HEK293 (cell line): Measurements from ENCODE around the gene ZNF710.

Source experiments
- CTCF ChIA-PET: fragments of 350-600 bp; formaldehyde crosslinking; extraction: SDS; loops from one replicate; lab custom pipeline; 2021; ENCODE audit warnings: antibody characterized with exemption; lab: Yijun Ruan, JAX
- POLR2A ChIA-PET: fragments of 300-600 bp; formaldehyde crosslinking; extraction: SDS; loops from one replicate; lab custom pipeline; 2020; ENCODE audit warnings: antibody characterized with exemption, inconsistent platforms; lab: Yijun Ruan, JAX
- H3K27ac ChIP-seq: fragments of 200-500 bp; sonication (Bioruptor generic); 2 replicates; pipeline ENCODE4 v1.5.1; 2014; ENCODE audit warnings: low read depth, low read length, control low read depth, inconsistent platforms; ENCODE audit errors: extremely low read depth
- H3K36me3 ChIP-seq, 2 experiments: fragments of 200-500 bp in 1 of 2; sonication (Bioruptor generic) in 1 of 2; 1 replicate in 1 of 2; 2 replicates in 1 of 2; pipeline ENCODE4 v1.5.1; 2014 to 2017; ENCODE audit warnings: inconsistent platforms in 2 of 2, low read length in 2 of 2; ENCODE audit not compliant: control insufficient read depth in 2 of 2, insufficient read depth in 1 of 2
- H3K4me1 ChIP-seq: fragments of 200-500 bp; sonication (Bioruptor generic); 2 replicates; pipeline ENCODE4 v1.5.1; 2014; ENCODE audit warnings: mild to moderate bottlenecking, low read length, inconsistent platforms; ENCODE audit not compliant: control insufficient read depth, insufficient read depth
- H3K4me3 ChIP-seq: 2 replicates; pipeline ENCODE4 v1.5.1; 2011; ENCODE audit warnings: low read depth, mild to moderate bottlenecking, control low read depth, low read length, moderate library complexity
- H3K9me3 ChIP-seq: fragments of 200-500 bp; sonication (Bioruptor generic); 2 replicates; pipeline ENCODE4 v1.5.1; 2014; ENCODE audit warnings: low read depth, low read length, inconsistent platforms; ENCODE audit not compliant: control insufficient read depth, insufficient read depth
- EGR2 ChIP-seq: fragments of 450-650 bp; formaldehyde crosslinking; IDR thresholded peaks from 2 replicates; pipeline ENCODE4 v1.5.1; 2016; ENCODE audit warnings: low read depth, missing biosample characterization, missing genetic modification characterization
- HOXD13 ChIP-seq: sonication (generic); formaldehyde crosslinking; IDR thresholded peaks from 2 replicates; pipeline ENCODE4 v1.8.0; 2022; ENCODE audit warnings: missing genetic modification reagents, borderline replicate concordance
- ZNF121 ChIP-seq: fragments of 450-650 bp; formaldehyde crosslinking; IDR thresholded peaks from 2 replicates; pipeline ENCODE4 v1.5.1; 2016; ENCODE audit warnings: missing biosample characterization, missing genetic modification characterization
- ZNF155 ChIP-seq: fragments of 450-650 bp; formaldehyde crosslinking; IDR thresholded peaks from 2 replicates; pipeline ENCODE4 v1.5.1; 2016; ENCODE audit warnings: missing biosample characterization, missing genetic modification characterization
- ZNF266 ChIP-seq: fragments of 450-650 bp; formaldehyde crosslinking; IDR thresholded peaks from 2 replicates; pipeline ENCODE4 v1.5.1; 2016; ENCODE audit warnings: missing biosample characterization, missing genetic modification characterization, low read depth
- ZNF302 ChIP-seq: fragments of 450-650 bp; formaldehyde crosslinking; IDR thresholded peaks from 2 replicates; pipeline ENCODE4 v1.5.1; 2016; ENCODE audit warnings: missing biosample characterization, missing genetic modification characterization, low read depth
- ZNF341 ChIP-seq: fragments of 450-650 bp; formaldehyde crosslinking; IDR thresholded peaks from 2 replicates; pipeline ENCODE4; 2016; ENCODE audit warnings: low read depth, missing biosample characterization, missing genetic modification characterization
- ZNF596 ChIP-seq: fragments of 450-650 bp; IDR thresholded peaks from 2 replicates; pipeline ENCODE4 v1.5.0; 2018; ENCODE audit warnings: missing biosample characterization, mild to moderate bottlenecking, missing genetic modification characterization, moderate library complexity
- ZNF664 ChIP-seq: fragments of 450-650 bp; formaldehyde crosslinking; IDR thresholded peaks from 2 replicates; pipeline ENCODE4 v1.5.1; 2016; ENCODE audit warnings: missing biosample characterization, missing genetic modification characterization
- ZNF677 ChIP-seq: fragments of 450-650 bp; IDR thresholded peaks from 2 replicates; pipeline ENCODE4 v1.5.0; 2018; ENCODE audit warnings: missing biosample characterization, mild to moderate bottlenecking, missing genetic modification characterization, moderate library complexity
- ZNF777 ChIP-seq: fragments of 450-650 bp; formaldehyde crosslinking; IDR thresholded peaks from 2 replicates; pipeline ENCODE4 v1.5.1; 2017; ENCODE audit warnings: missing biosample characterization, missing genetic modification characterization, borderline replicate concordance
- ZSCAN23 ChIP-seq: fragments of 450-650 bp; formaldehyde crosslinking; IDR thresholded peaks from 2 replicates; pipeline ENCODE4 v1.5.1; 2016; ENCODE audit warnings: missing biosample characterization, missing genetic modification characterization
- TF ChIP-seq, protein P1 (sequence below): fragments of 450-650 bp; formaldehyde crosslinking; IDR thresholded peaks from 2 replicates; pipeline ENCODE4 v1.5.1; 2016; ENCODE audit warnings: missing biosample characterization, missing genetic modification characterization
- TF ChIP-seq, protein P2 (sequence below): fragments of 450-650 bp; formaldehyde crosslinking; IDR thresholded peaks from 2 replicates; pipeline ENCODE4 v1.5.1; 2016; ENCODE audit warnings: missing biosample characterization, missing genetic modification characterization
- TF ChIP-seq, protein P3 (sequence below): fragments of 450-650 bp; formaldehyde crosslinking; IDR thresholded peaks from 2 replicates; pipeline ENCODE4 v1.5.1; 2016; ENCODE audit warnings: missing biosample characterization, missing genetic modification characterization
- TF ChIP-seq, protein P4 (sequence below): fragments of 450-650 bp; formaldehyde crosslinking; IDR thresholded peaks from 2 replicates; pipeline ENCODE4 v1.5.1; 2016; ENCODE audit warnings: missing biosample characterization, missing genetic modification characterization

The ZNF710 gene

DNA sequence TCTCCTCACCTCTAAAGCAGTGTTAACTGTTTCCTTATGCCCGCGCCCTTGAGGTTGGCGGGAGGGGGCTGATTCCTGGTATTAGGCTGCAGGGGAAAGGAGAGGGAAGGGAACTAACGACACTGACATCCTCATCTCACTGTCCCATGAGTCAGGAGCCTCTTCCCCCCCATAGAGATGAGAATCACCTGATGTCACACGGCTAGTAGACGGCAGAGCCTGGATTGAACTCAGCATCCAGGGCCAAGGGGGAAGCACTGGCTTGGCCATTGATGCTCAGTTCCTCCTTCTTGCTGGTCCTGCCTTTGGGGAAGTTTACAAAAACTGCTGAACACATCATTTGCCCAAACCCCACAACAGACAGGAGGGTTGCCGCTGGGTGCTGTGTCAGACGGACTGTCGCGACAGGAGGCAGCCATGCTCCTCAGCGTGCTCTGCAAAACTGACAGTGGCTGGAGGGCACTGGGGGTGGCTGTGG is 62.7 kb downstream of the ZNF710 start:
- H3K4me1 ChIP-seq: peaks cover 4% of the 10 kb centered on the region
- ChIA-PET CTCF (interaction anchor here (0.7 kb wide), 1 partner anchor 8 kb away, joined by 4 read pairs; no protein-coding TSS in a partner anchor), POLR2A (no interaction called here)
- no peak overlapping the region for H3K4me3 ChIP-seq
- TF ChIP-seq ZNF677 (tag by site-specific recombination) (no peak), ZNF302 (no peak), ZSCAN23 (tag by site-specific recombination) (no peak), ZNF664 (tag by site-specific recombination) (no peak), ZNF155 (tag by site-specific recombination) (no peak), ZNF777 (tag by site-specific recombination) (no peak), ZNF266 (no peak), ZNF341 (no peak), ZNF596 (tag by site-specific recombination) (no peak), ZNF121 (tag by site-specific recombination) (no peak), HOXD13 (CRISPR knock-in tag) (no peak), EGR2 (tag by site-specific recombination) (no peak)
- TF ChIP-seq, protein P1, sequence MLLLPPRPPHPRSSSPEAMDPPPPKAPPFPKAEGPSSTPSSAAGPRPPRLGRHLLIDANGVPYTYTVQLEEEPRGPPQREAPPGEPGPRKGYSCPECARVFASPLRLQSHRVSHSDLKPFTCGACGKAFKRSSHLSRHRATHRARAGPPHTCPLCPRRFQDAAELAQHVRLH (tag by site-specific recombination): no peak
- TF ChIP-seq, protein P2, sequence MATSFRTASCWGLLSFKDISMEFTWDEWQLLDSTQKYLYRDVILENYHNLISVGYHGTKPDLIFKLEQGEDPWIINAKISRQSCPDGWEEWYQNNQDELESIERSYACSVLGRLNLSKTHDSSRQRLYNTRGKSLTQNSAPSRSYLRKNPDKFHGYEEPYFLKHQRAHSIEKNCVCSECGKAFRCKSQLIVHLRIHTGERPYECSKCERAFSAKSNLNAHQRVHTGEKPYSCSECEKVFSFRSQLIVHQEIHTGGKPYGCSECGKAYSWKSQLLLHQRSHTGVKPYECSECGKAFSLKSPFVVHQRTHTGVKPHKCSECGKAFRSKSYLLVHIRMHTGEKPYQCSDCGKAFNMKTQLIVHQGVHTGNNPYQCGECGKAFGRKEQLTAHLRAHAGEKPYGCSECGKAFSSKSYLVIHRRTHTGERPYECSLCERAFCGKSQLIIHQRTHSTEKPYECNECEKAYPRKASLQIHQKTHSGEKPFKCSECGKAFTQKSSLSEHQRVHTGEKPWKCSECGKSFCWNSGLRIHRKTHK (tag by site-specific recombination): no peak
- TF ChIP-seq, protein P3, sequence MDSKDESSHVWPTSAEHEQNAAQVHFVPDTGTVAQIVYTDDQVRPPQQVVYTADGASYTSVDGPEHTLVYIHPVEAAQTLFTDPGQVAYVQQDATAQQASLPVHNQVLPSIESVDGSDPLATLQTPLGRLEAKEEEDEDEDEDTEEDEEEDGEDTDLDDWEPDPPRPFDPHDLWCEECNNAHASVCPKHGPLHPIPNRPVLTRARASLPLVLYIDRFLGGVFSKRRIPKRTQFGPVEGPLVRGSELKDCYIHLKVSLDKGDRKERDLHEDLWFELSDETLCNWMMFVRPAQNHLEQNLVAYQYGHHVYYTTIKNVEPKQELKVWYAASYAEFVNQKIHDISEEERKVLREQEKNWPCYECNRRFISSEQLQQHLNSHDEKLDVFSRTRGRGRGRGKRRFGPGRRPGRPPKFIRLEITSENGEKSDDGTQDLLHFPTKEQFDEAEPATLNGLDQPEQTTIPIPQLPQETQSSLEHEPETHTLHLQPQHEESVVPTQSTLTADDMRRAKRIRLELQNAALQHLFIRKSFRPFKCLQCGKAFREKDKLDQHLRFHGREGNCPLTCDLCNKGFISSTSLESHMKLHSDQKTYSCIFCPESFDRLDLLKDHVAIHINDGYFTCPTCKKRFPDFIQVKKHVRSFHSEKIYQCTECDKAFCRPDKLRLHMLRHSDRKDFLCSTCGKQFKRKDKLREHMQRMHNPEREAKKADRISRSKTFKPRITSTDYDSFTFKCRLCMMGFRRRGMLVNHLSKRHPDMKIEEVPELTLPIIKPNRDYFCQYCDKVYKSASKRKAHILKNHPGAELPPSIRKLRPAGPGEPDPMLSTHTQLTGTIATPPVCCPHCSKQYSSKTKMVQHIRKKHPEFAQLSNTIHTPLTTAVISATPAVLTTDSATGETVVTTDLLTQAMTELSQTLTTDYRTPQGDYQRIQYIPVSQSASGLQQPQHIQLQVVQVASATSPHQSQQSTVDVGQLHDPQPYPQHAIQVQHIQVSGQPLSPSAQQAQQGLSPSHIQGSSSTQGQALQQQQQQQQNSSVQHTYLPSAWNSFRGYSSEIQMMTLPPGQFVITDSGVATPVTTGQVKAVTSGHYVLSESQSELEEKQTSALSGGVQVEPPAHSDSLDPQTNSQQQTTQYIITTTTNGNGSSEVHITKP: no peak
- TF ChIP-seq, protein P4, sequence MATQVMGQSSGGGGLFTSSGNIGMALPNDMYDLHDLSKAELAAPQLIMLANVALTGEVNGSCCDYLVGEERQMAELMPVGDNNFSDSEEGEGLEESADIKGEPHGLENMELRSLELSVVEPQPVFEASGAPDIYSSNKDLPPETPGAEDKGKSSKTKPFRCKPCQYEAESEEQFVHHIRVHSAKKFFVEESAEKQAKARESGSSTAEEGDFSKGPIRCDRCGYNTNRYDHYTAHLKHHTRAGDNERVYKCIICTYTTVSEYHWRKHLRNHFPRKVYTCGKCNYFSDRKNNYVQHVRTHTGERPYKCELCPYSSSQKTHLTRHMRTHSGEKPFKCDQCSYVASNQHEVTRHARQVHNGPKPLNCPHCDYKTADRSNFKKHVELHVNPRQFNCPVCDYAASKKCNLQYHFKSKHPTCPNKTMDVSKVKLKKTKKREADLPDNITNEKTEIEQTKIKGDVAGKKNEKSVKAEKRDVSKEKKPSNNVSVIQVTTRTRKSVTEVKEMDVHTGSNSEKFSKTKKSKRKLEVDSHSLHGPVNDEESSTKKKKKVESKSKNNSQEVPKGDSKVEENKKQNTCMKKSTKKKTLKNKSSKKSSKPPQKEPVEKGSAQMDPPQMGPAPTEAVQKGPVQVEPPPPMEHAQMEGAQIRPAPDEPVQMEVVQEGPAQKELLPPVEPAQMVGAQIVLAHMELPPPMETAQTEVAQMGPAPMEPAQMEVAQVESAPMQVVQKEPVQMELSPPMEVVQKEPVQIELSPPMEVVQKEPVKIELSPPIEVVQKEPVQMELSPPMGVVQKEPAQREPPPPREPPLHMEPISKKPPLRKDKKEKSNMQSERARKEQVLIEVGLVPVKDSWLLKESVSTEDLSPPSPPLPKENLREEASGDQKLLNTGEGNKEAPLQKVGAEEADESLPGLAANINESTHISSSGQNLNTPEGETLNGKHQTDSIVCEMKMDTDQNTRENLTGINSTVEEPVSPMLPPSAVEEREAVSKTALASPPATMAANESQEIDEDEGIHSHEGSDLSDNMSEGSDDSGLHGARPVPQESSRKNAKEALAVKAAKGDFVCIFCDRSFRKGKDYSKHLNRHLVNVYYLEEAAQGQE: no peak
- no peaks in the 10 kb centered on the region for H3K9me3 ChIP-seq
- H3K36me3 ChIP-seq: peaks cover 0 to 9% of the 10 kb centered on the region in 2 experiments; a peak in 1 of 3 replicates
- no peak overlapping the region; the same call in 1 of the 2 replicates for H3K27ac ChIP-seq
